Mesenteric fat pad (tissue), 1 donor: ENCODE data around the gene RPS4Y2. TPM values are rescaled to one million over a fixed set of nuclear protein-coding genes. Genes with fewer than 3 reads are reported as not detected.

Experiments used
- total RNA-seq: library from RNA; stranded (reverse); fragmentation: NEBNext Ultra II Directional; extraction: Animal tissue kit (Norgen Biotek cat#: 25700); gene quantifications from one replicate; pipeline ENCODE4 v1.2.1, GENCODE V29; 2021
- donor health status: DM: yes; HTN: yes; CAD: no.

Gene RPS4Y2
- total RNA-seq, 1 donor from 2014 or later = not detected

Other genes with a start within 250 kb of the RPS4Y2 start
- gene EIF1AY, start 180.3 kb upstream of the RPS4Y2 start, total RNA-seq = not detected